ENCODE measurements around the gene TSHZ1. TPM values are rescaled to one million over a fixed set of nuclear protein-coding genes. Genes with fewer than 3 reads are reported as not detected.

The TSHZ1 gene
- total RNA-seq, 1 donor from 2014 or later, result 8.0 TPM

DNA sequence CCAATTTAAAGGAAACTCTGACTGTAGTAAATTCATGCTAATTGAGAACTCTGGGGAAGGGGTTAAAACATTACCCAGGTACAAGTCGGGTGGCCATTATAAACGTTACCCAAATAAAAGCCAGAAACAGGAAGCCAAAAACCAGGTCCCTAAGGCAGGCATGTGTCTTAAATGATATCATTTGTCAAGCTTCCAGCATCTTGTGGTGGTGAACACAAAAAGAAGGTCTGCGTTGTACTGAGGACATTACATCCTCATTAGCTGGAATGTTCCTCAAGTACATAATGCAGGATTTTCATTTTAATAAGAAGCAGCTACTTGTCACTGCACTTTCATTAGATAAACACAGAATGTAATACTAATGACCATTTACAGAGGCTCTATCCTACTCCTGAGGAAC, 12.6 kb upstream of the TSHZ1 start:
- Mint-ChIP-seq H3K27ac (ENCODE audit: unreplicated experiment) (no peak overlapping the region), H3K27me3 (ENCODE audit: low read depth) (no peaks in the 10 kb centered on the region)
- no peak for DNase-seq (ENCODE audit: low spot score)

GRCh38 chr18:75199327-75199726, 11.3 kb upstream of the TSHZ1 start:
- Mint-ChIP-seq H3K9me3 (ENCODE audit: low read depth) (no peaks in the 10 kb centered on the region), H3K27ac (ENCODE audit: unreplicated experiment) (no peak overlapping the region), H3K4me3 (ENCODE audit: unreplicated experiment) (no peak overlapping the region), H3K4me1 (ENCODE audit: low read depth) (peaks cover 4% of the 10 kb centered on the region), H3K36me3 (ENCODE audit: low read depth) (peaks cover 7% of the 10 kb centered on the region), H3K27me3 (ENCODE audit: low read depth) (no peaks in the 10 kb centered on the region)
- TF ChIP-seq CTCF (IDR thresholded peaks at IDR 0.05), result no peak
- no peak for DNase-seq (ENCODE audit: low spot score)

More for the DNA sequence above, 12.6 kb upstream of the TSHZ1 start:
- no peak for TF ChIP-seq CTCF (IDR thresholded peaks at IDR 0.05)
- Mint-ChIP-seq H3K4me1 (ENCODE audit: low read depth) (peaks cover 4% of the 10 kb centered on the region), H3K9me3 (ENCODE audit: low read depth) (no peaks in the 10 kb centered on the region), H3K4me3 (ENCODE audit: unreplicated experiment) (no peak overlapping the region), H3K36me3 (ENCODE audit: low read depth) (peaks cover 7% of the 10 kb centered on the region)

DNA sequence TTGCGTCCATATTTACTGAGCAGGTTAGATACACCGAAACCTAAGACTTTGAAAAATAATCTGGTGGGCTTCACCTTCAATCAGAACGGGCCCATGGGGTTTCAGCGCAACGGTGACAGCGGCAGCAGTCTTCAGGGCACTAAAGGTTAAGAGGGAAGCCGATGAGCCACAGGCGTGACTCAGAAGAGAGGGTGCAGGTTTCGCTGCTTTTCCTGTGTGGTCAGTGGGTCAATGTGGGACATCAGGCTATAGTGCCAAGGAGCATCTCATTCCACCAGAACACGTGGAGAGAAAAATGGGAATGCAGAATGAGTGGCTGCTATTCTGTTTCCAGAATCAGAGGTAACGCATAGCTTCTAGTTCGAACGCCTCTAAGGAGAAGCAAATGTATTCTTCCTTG, 10.5 kb upstream of the TSHZ1 start:
- peaks cover 9% of the 10 kb centered on the region for H3K4me1 Mint-ChIP-seq (ENCODE audit: low read depth)

GRCh38 chr18:75200605-75201280, 9.9 kb upstream of the TSHZ1 start:
- H3K27me3 Mint-ChIP-seq (ENCODE audit: low read depth), result peaks cover 7% of the 10 kb centered on the region
- H3K9me3 Mint-ChIP-seq (ENCODE audit: low read depth), result no peaks in the 10 kb centered on the region
- peaks cover 15% of the 10 kb centered on the region for H3K4me1 Mint-ChIP-seq (ENCODE audit: low read depth)
- H3K36me3 Mint-ChIP-seq (ENCODE audit: low read depth), result peaks cover 7% of the 10 kb centered on the region
- TF ChIP-seq CTCF (IDR thresholded peaks at IDR 0.05), result no peak
- no peak for DNase-seq (ENCODE audit: low spot score)
- no peak overlapping the region for H3K4me3 Mint-ChIP-seq (ENCODE audit: unreplicated experiment)
- H3K27ac Mint-ChIP-seq (ENCODE audit: unreplicated experiment), result no peak overlapping the region

More for the DNA sequence above, 10.5 kb upstream of the TSHZ1 start:
- peaks cover 7% of the 10 kb centered on the region for H3K36me3 Mint-ChIP-seq (ENCODE audit: low read depth)
- peaks cover 2% of the 10 kb centered on the region for H3K27me3 Mint-ChIP-seq (ENCODE audit: low read depth)
- no peak for TF ChIP-seq CTCF (IDR thresholded peaks at IDR 0.05)
- no peak overlapping the region for H3K4me3 Mint-ChIP-seq (ENCODE audit: unreplicated experiment)
- no peak overlapping the region for H3K27ac Mint-ChIP-seq (ENCODE audit: unreplicated experiment)
- DNase-seq (ENCODE audit: low spot score), result no peak
- no peaks in the 10 kb centered on the region for H3K9me3 Mint-ChIP-seq (ENCODE audit: low read depth)

- no peak for DNase-seq (ENCODE audit: low spot score)
- peaks cover 16% of the 10 kb centered on the region for H3K27me3 Mint-ChIP-seq (ENCODE audit: low read depth)
- H3K27ac Mint-ChIP-seq (ENCODE audit: unreplicated experiment), result no peak overlapping the region
- H3K9me3 Mint-ChIP-seq (ENCODE audit: low read depth), result no peaks in the 10 kb centered on the region
- H3K4me3 Mint-ChIP-seq (ENCODE audit: unreplicated experiment), result no peak overlapping the region
- no peak for TF ChIP-seq CTCF (IDR thresholded peaks at IDR 0.05)
- peaks cover 17% of the 10 kb centered on the region for H3K4me1 Mint-ChIP-seq (ENCODE audit: low read depth)
- H3K36me3 Mint-ChIP-seq (ENCODE audit: low read depth), result peaks cover 6% of the 10 kb centered on the region
Observed at GRCh38 chr18:75201282-75202270, 9.0 kb upstream of the TSHZ1 start.

All from chondrocyte (in vitro differentiated cells).